H1 (cell line): ENCODE measurements around the gene PAQR8. TPM values are rescaled to one million over a fixed set of nuclear protein-coding genes. Genes with fewer than 3 reads are reported as not detected.

Source experiments
- CTBP2 ChIP-seq: IDR thresholded peaks from 2 replicates; pipeline ENCODE4 v1.7.0; 2011; ENCODE audit warnings: borderline replicate concordance, mild to moderate bottlenecking, moderate library complexity, mixed read lengths, low read length; ENCODE audit not compliant: insufficient read depth, insufficient read length
- JUN ChIP-seq: IDR thresholded peaks from 2 replicates; pipeline ENCODE4 v1.6.1; 2011; ENCODE audit warnings: low read depth, mild to moderate bottlenecking, improper control_type of control experiment, low read length
- KDM5A ChIP-seq: fragments of 200-600 bp; IDR thresholded peaks from 2 replicates; pipeline ENCODE4 v1.7.1; 2012; ENCODE audit warnings: mild to moderate bottlenecking, low read length, inconsistent platforms, mixed read lengths
- NRF1 ChIP-seq: IDR thresholded peaks from 2 replicates; pipeline ENCODE4 v1.6.1; 2011; ENCODE audit warnings: mild to moderate bottlenecking, low read depth, low read length, improper control_type of control experiment
- PHF8 ChIP-seq: fragments of 200-600 bp; sonication (generic); conservative IDR thresholded peaks from 2 replicates; pipeline ENCODE4 v1.7.1; 2012; ENCODE audit warnings: low read depth, mild to moderate bottlenecking, inconsistent platforms, low read length, moderate library complexity
- POLR2AphosphoS5 ChIP-seq: IDR thresholded peaks from 2 replicates; pipeline ENCODE4 v1.6.1; 2011; ENCODE audit warnings: low read depth, low read length
- RNF2 ChIP-seq: fragments of 200-900, 300-1000 bp; sonication (generic); IDR thresholded peaks from 2 replicates; pipeline ENCODE4 v1.7.1; 2016; ENCODE audit warnings: borderline replicate concordance, low read depth, mild to moderate bottlenecking, antibody characterized with exemption, low read length; ENCODE audit not compliant: poor library complexity, severe bottlenecking; ENCODE audit errors: missing control alignments
- RXRA ChIP-seq: IDR thresholded peaks from 2 replicates; pipeline ENCODE4 v1.6.1; 2011; ENCODE audit warnings: low read depth, mild to moderate bottlenecking, low read length, moderate library complexity; ENCODE audit not compliant: insufficient read depth
- polyA plus RNA-seq, 7 experiments: library from polyadenylated mRNA; depleted of rRNA in 3 of 7; stranded (reverse) in 5 of 7; unstranded in 2 of 7; fragments of >200 nt in 5 of 7; fragments of 200-250 nt in 2 of 7; gene quantifications; 1 replicate in 5 of 7; 2 replicates in 1 of 7; 4 replicates in 1 of 7; pipeline versions ENCODE4 v1.2.1 to v1.2.3, GENCODE V29; 2011 to 2013; ENCODE audit warnings: missing spikeins in 2 of 7, mixed read lengths in 2 of 7
- total RNA-seq: library from RNA; stranded (reverse); fragmentation: NEBNext Ultra II Directional; extraction: Animal tissue kit (Norgen Biotek cat#: 25700); gene quantifications from 2 replicates; pipeline ENCODE4 v1.2.1, GENCODE V29; 2021

PAQR8 gene
- total and polyA plus RNA-seq, 2 of the 8 experiments (the other 6 are each of a cell fraction or from before 2014, with no cell fraction given) = 7.6 to 9.6 TPM

DNA sequence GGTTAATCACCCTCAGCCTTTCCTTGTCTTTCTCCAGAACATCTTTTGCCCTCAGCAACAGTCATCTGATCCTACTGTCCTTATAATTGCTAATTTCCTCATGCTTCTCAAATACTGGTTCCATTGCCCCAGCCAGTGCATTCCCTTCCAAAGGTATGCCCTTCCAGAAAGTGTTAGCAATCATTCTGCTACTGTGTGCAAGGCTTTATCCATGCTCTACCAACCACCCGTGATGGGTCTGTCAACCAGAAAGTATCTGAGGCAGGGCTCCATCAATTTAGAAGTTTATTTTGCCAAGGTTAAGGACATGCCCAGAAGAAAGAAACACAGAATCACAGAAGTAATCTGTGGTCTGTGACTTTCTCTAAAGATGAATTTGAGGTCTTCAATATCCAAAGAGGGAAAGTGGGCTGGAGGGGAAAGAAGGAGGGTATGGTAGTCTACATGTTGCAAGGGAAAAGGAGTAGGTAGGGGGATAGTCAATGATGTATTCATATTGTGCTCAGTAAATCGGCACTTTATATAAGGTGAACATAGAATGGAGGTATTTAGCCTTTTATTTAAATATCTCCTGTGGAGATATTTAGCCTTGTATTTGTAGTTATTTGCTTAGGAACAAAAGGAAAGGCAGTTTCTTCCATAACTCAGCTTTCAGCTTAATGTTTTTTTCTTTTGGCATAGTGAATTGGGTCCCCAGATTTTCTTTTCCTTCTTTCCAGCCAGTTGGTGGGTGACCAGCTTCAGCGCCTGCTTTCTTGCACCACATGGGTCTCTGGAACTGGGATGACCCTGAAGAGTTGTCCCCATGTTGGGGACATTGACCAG, 35.2 kb upstream of the PAQR8 start (continued):
- TF ChIP-seq KDM5A (no peak), NRF1 (no peak), CTBP2 (no peak), PHF8 (no peak), RNF2 (no peak), RXRA (no peak), JUN (no peak), POLR2AphosphoS5 (no peak)
- TF ChIP-seq, all 59 proteins: peak for 0
